Spleen (tissue), 13 donors: ENCODE data around the gene BMP6. TPM values are rescaled to one million over a fixed set of nuclear protein-coding genes. Genes with fewer than 3 reads are reported as not detected.

ENCODE experiments used
- DNase-seq: peaks from one replicate; pipeline ENCODE4 v3.0.0-alpha.2; 2020
- H3K27ac ChIP-seq, 8 donors: fragments of 200-600 bp; sonication (generic) in 7 of 8; 1 replicate in 4 of 8; 2 replicates in 4 of 8; pipeline versions ENCODE4 v1.5.0 to v1.8.0; 2016 to 2021; ENCODE audit warnings: inconsistent platforms in 4 of 8, mild to moderate bottlenecking in 4 of 8, moderate library complexity in 1 of 8
- H3K27me3 ChIP-seq, 7 donors: fragments of 200-600 bp; sonication (generic) in 6 of 7; replicated peaks in 1 of 7; 1 replicate in 4 of 7; 2 replicates in 3 of 7; pipeline versions ENCODE4 v1.5.0 to v1.8.0; 2016 to 2021; ENCODE audit warnings: inconsistent platforms in 3 of 7, mild to moderate bottlenecking in 1 of 7
- H3K36me3 ChIP-seq, 6 donors: fragments of 200-600 bp; sonication (generic) in 5 of 6; 1 replicate in 4 of 6; 2 replicates in 2 of 6; pipeline versions ENCODE4 v1.5.0 to v1.8.0; 2016 to 2021; ENCODE audit warnings: inconsistent platforms in 2 of 6
- H3K4me1 ChIP-seq, 6 donors: fragments of 200-600 bp; sonication (generic) in 5 of 6; 1 replicate in 3 of 6; 2 replicates in 3 of 6; pipeline versions ENCODE4 v1.5.0 to v1.8.0; 2016 to 2021; ENCODE audit warnings: inconsistent platforms in 3 of 6
- H3K4me3 ChIP-seq, 8 donors: fragments of 200-600 bp; sonication (generic) in 7 of 8; 1 replicate in 4 of 8; 2 replicates in 4 of 8; pipeline versions ENCODE4 v1.5.0 to v1.8.0; 2016 to 2021; ENCODE audit warnings: inconsistent platforms in 4 of 8, mild to moderate bottlenecking in 4 of 8, moderate library complexity in 2 of 8
- H3K9me3 ChIP-seq, 8 donors: fragments of 200-600 bp; sonication (generic) in 7 of 8; 1 replicate in 4 of 8; 2 replicates in 4 of 8; pipeline versions ENCODE4 v1.5.0 to v1.8.0; 2016 to 2021; ENCODE audit warnings: inconsistent platforms in 4 of 8
- POLR2A ChIP-seq, 3 donors: fragments of 450-650 bp; IDR thresholded peaks; one replicate each; pipeline ENCODE4 v1.5.1; 2017; ENCODE audit warnings: antibody characterized with exemption in 3 of 3, mild to moderate bottlenecking in 1 of 3
- POLR2AphosphoS5 ChIP-seq, 3 donors: sonication (generic); formaldehyde crosslinking; IDR thresholded peaks; one replicate each; pipeline ENCODE4 v1.5.1; 2017; ENCODE audit warnings: antibody characterized with exemption in 3 of 3
- WGBS, 5 donors: extraction: QIAGEN DNeasy Blood & Tissue Kit in 3 of 5; methylation state at CpG; one replicate each; pipeline versions ENCODE4 v1.1.5 to v1.1.7; 2013 to 2018; 5-methylcytosine and 5-hydroxymethylcytosine counted together
- intact Hi-C: fragments of 100-400 bp; cut with DNase I; formaldehyde crosslinking; loops from one replicate; pipeline ENCODE4 v1.15.0; 2023; ENCODE audit warnings: low total_unique reads
- long read RNA-seq, 2 donors: transcript quantifications; one replicate each; lab custom pipeline, GENCODE V29; 2026
- polyA plus RNA-seq, 3 donors: library from polyadenylated mRNA; stranded (reverse); fragments of 200-250 nt; gene quantifications; one replicate each; pipeline ENCODE4 v1.2.1, GENCODE V29; 2013
- total RNA-seq, 7 donors: library from RNA; depleted of rRNA in 3 of 7; stranded (reverse); fragments of >200 nt in 3 of 7; fragmentation: NEBNext Ultra II Directional in 4 of 7; extraction: Animal tissue kit (Norgen Biotek cat#: 25700) in 4 of 7; gene quantifications; one replicate each; pipeline versions ENCODE4 v1.1.0 to v1.2.1, GENCODE V29; 2016 to 2021
- TF ChIP-seq, protein P1 (sequence below), 11 experiments: fragments of 200-600 bp in 7 of 11; fragments of 450-650 bp in 4 of 11; sonication (generic) in 4 of 11; IDR thresholded peaks in 8 of 11; conservative IDR thresholded peaks in 3 of 11; 1 replicate in 7 of 11; 2 replicates in 4 of 11; pipeline versions ENCODE4 v1.4.0 to v1.8.0; 2016 to 2021; ENCODE audit warnings: antibody characterized with exemption in 11 of 11, inconsistent platforms in 4 of 11, mild to moderate bottlenecking in 1 of 11
- donor health status: healthy with polysubstance abuse.
- donor health status: DM: no; HTN: no; CAD: no; lungs with moderate emphysema.
- donor health status: DM: no; HTN: no; CAD: no.
- donor health status: Bipolar disorder and iron deficiency.
- donor health status: healthy.
- donor health status: DM: no; HTN: no; CAD: no.
- donor health status: DM: yes; HTN: yes; CAD: no.

The BMP6 gene
- 1 to 10 TPM; 2.5 to 6.9 (median 5.9) TPM for total RNA-seq
- polyA plus RNA-seq = under 1 TPM; 0.58 to 0.80 (median 0.65) TPM
- long read RNA-seq, donor 1, partial matches to known transcripts = 11 of 14 reads
- long read RNA-seq, donor 1, other reads (novel, unspliced or antisense) = 0 of 14 reads
- long read RNA-seq, donor 2, partial matches to known transcripts = 0 of 3 reads
- long read RNA-seq, donor 2, other reads (novel, unspliced or antisense) = 0 of 3 reads

DNA sequence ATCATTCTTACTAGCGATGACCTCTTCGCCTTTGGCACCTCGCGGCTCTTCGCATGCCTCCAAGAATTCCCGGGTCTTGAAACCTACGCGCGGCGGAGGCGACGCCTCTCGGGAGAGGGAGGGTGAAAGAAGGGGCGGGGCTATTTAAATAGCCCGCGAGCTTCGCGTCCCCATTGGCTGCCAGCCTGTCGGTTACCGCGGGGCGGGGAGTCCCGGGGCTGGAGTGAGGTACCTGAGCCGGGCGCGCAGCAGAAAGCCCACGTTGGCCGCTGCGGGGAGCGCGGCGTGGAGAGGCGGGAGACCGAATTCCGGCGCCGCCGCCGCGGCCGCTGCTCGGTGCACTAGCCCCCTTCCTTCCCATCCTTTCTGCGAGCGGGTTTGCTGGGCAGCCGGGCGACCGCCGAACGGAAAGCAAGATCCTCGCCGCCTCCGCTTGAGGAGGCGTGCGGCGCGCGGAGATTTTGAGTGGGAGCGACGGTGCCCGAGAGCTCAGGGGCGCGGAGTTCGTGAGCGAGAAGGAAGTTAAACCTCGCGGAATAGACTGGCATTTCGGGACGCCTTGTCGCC lies at the start of gene BMP6:
BMP6 (plus strand) TSS at position 251 of the 567 bp plus-strand sequence. CDS start 857 bp downstream, outside the sequence.
- H3K4me3 ChIP-seq = peak within 1 kb of the TSS; percentile 46 to 83 (median 68)
- peak; percentile 95 for DNase-seq
- no peaks in the 10 kb centered on the region for H3K9me3 ChIP-seq
- 0 to 1% (median 1%) methylated on average over 46 to 69 of the region's 69 CpGs for WGBS, 5 donors
- no peaks in the 10 kb centered on the region for H3K36me3 ChIP-seq
- peaks cover 4 to 89% (median 59%) of the 10 kb centered on the region in 7 donors for H3K27me3 ChIP-seq
- TF ChIP-seq POLR2A (IDR thresholded peaks at IDR 0.05) (no peak), POLR2AphosphoS5 (IDR thresholded peaks at IDR 0.05) (peak; percentile 31 to 69 (median 65))
- TF ChIP-seq, protein P1, sequence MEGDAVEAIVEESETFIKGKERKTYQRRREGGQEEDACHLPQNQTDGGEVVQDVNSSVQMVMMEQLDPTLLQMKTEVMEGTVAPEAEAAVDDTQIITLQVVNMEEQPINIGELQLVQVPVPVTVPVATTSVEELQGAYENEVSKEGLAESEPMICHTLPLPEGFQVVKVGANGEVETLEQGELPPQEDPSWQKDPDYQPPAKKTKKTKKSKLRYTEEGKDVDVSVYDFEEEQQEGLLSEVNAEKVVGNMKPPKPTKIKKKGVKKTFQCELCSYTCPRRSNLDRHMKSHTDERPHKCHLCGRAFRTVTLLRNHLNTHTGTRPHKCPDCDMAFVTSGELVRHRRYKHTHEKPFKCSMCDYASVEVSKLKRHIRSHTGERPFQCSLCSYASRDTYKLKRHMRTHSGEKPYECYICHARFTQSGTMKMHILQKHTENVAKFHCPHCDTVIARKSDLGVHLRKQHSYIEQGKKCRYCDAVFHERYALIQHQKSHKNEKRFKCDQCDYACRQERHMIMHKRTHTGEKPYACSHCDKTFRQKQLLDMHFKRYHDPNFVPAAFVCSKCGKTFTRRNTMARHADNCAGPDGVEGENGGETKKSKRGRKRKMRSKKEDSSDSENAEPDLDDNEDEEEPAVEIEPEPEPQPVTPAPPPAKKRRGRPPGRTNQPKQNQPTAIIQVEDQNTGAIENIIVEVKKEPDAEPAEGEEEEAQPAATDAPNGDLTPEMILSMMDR (IDR thresholded peaks at IDR 0.05 in 8 of 11, conservative IDR thresholded peaks at IDR 0.05 in 3 of 11) = peak in 2 of 11 experiments; percentile 8 to 25
- H3K4me1 ChIP-seq = peaks cover 25 to 61% (median 48%) of the 10 kb centered on the region in 6 donors
- intact Hi-C loops = no loop called here
- H3K27ac ChIP-seq = peak within 1 kb of the TSS in 1 of 8 donors; percentile 28

DNA sequence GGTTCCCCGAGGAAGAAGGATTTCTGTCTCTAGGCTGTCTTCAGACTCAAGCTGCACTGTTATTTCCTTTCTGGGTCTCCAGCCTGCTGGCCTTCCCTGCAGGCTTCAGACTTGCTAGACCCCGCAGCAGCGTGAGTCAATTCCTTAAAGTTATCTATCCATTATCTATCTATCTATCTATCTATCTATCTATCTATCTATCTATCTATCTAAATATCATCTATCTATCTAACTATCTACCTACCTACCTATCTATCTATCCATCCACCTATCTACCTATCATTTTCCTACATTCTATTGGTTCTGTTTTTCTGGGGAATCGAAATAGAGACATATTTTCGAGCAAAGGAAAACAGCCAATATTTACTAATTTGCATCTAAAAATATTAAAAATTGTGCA lies 48.7 kb upstream of the BMP6 start:
- Histone ChIP-seq H3K36me3 (no peaks in the 10 kb centered on the region), H3K27ac (no peak overlapping the region), H3K4me1 (peaks cover 0 to 7% (median 2%) of the 10 kb centered on the region in 6 donors), H3K4me3 (no peak overlapping the region), H3K9me3 (no peaks in the 10 kb centered on the region), H3K27me3 (peaks cover 0 to 34% (median 0%) of the 10 kb centered on the region in 7 donors)
- DNase-seq = no peak
- 86 to 94% (median 90%) methylated on average over 5 of the region's 5 CpGs for WGBS, 5 donors
- TF ChIP-seq POLR2AphosphoS5 (IDR thresholded peaks at IDR 0.05) (no peak), POLR2A (IDR thresholded peaks at IDR 0.05) (no peak)
- TF ChIP-seq, protein P1 (IDR thresholded peaks at IDR 0.05 in 8 of 11, conservative IDR thresholded peaks at IDR 0.05 in 3 of 11) = no peak
- intact Hi-C loops = no loop called here

DNA sequence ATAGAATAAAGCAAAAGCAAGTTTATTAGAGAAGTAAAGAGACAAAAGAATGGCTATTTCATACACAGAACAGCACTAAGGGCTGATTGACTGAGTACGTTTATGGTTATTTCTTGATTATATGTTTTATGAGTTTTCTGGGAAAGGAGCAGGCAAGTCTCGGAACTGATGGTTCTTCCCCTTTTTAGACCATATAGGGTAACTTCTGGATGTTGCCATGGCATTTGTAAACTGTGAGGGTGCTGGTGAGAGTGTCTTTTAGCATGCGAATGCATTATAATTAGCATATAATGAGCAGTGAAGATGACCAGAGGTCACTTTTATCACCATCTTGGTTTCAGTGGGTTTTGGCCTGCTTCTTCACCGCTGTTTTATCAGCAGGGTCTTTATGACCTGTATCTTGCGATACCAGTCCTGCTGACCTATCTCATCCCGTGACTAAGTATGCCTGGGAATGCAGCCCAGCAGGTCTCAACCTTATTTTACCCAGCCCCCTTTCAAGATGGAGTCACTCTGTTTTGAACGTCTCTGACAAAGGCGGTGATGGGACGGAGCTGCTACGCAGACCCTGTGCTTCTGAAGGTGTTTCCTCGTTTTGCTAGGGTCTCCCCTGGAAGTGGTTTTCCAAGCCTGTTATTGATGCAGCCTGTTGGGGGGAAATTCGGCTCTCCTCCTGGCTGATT lies 45.4 kb upstream of the BMP6 start:
- H3K36me3 ChIP-seq = no peaks in the 10 kb centered on the region
- no peak for TF ChIP-seq POLR2A (IDR thresholded peaks at IDR 0.05)
- TF ChIP-seq, protein P1 (IDR thresholded peaks at IDR 0.05 in 8 of 11, conservative IDR thresholded peaks at IDR 0.05 in 3 of 11) = no peak
- no peak for TF ChIP-seq POLR2AphosphoS5 (IDR thresholded peaks at IDR 0.05)
- intact Hi-C loops = no loop called here

DNA sequence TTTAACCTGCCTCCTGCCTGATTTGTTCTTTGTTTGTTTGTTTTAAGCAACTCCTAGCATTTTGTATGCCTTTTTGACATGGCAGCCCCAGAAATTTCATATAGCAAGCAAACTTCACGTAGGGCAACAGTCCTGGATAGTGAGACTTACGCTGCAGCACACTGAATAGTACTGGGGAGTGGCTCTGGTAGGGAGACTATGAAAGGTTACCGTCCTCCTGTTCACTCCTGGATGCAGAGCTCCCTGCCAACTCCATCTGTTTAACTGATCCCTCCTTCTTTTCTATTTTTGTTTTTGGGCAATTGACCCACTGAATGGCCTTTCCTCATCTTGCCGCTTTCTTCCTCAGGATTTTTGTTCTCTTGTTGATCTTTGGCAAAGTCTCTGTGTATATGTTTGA lies 44.5 kb upstream of the BMP6 start:
- no peak overlapping the region for H3K27ac ChIP-seq
- H3K4me1 ChIP-seq = no peaks in the 10 kb centered on the region
- intact Hi-C loops = no loop called here
- no peak overlapping the region for H3K4me3 ChIP-seq
- WGBS, 5 donors = 81 to 88% (median 84%) methylated on average over 4 of the region's 4 CpGs
- no peaks in the 10 kb centered on the region for H3K9me3 ChIP-seq
- no peak for DNase-seq
- TF ChIP-seq POLR2A (IDR thresholded peaks at IDR 0.05) (no peak), POLR2AphosphoS5 (IDR thresholded peaks at IDR 0.05) (no peak)
- TF ChIP-seq, protein P1 (IDR thresholded peaks at IDR 0.05 in 8 of 11, conservative IDR thresholded peaks at IDR 0.05 in 3 of 11) = no peak
- H3K27me3 ChIP-seq = peaks cover 0 to 22% (median 0%) of the 10 kb centered on the region in 7 donors
- H3K36me3 ChIP-seq = no peaks in the 10 kb centered on the region

More for the DNA sequence above, 45.4 kb upstream of the BMP6 start:
- Histone ChIP-seq H3K27ac (no peak overlapping the region), H3K4me1 (no peaks in the 10 kb centered on the region), H3K4me3 (no peak overlapping the region), H3K9me3 (no peaks in the 10 kb centered on the region), H3K27me3 (peaks cover 0 to 22% (median 0%) of the 10 kb centered on the region in 7 donors)
- 84 to 94% (median 87%) methylated on average over 12 of the region's 12 CpGs for WGBS, 5 donors
- DNase-seq = peak; percentile 43
